ENCODE results near the gene THY1.

Gene THY1

GRCh38 chr11:119431523-119431922, 8.6 kb upstream of the THY1 start:
- Histone ChIP-seq H3K79me2 (ENCODE audit: control insufficient read depth, low read length) (no peaks in the 10 kb centered on the region), H3K4me3 (ENCODE audit: low read length) (no peak overlapping the region), H3K9me2 (replicated peaks; ENCODE audit: control insufficient read depth, low read length) (no peaks in the 10 kb centered on the region), H4K20me1 (ENCODE audit: control insufficient read depth, insufficient read depth, low read depth, low read length) (no peaks in the 10 kb centered on the region), H3K4me1 (ENCODE audit: control insufficient read depth, low read length) (peaks cover 60% of the 10 kb centered on the region), H3K27me3 (ENCODE audit: control insufficient read depth, low read length) (no peaks in the 10 kb centered on the region), H3K36me3 (ENCODE audit: control insufficient read depth, low read length) (no peaks in the 10 kb centered on the region), H3K27ac (ENCODE audit: low read depth, low read length) (no peak overlapping the region), H3K4me2 (ENCODE audit: low read length) (no peak overlapping the region), H3K9me3 (ENCODE audit: control insufficient read depth, insufficient read depth, low read length) (no peaks in the 10 kb centered on the region), H3F3A (ENCODE audit: control insufficient read depth, insufficient read depth) (peaks cover 10% of the 10 kb centered on the region; the same call in 1 of the 2 replicates)
- TF ChIP-seq EZH2phosphoT487 (IDR thresholded peaks at IDR 0.05; ENCODE audit: borderline replicate concordance, low read length), result no peak
- no peak for TF ChIP-seq CTCF (IDR thresholded peaks at IDR 0.05; ENCODE audit: low read depth, low read length, poor library complexity, severe bottlenecking)

- H3K9me3 ChIP-seq (ENCODE audit: control insufficient read depth, insufficient read depth, low read length), result no peaks in the 10 kb centered on the region
- no peak for TF ChIP-seq CTCF (IDR thresholded peaks at IDR 0.05; ENCODE audit: low read depth, low read length, poor library complexity, severe bottlenecking)
Observed at GRCh38 chr11:119427279-119427678, 4.3 kb upstream of the THY1 start.

GRCh38 chr11:119426142-119426541, 3.2 kb upstream of the THY1 start:
- H3F3A ChIP-seq (ENCODE audit: control insufficient read depth, insufficient read depth), result no peaks in the 10 kb centered on the region
- H3K79me2 ChIP-seq (ENCODE audit: control insufficient read depth, low read length), result no peaks in the 10 kb centered on the region
- no peaks in the 10 kb centered on the region for H4K20me1 ChIP-seq (ENCODE audit: control insufficient read depth, insufficient read depth, low read depth, low read length)
- no peaks in the 10 kb centered on the region for H3K9me2 ChIP-seq (replicated peaks; ENCODE audit: control insufficient read depth, low read length)
- H3K36me3 ChIP-seq (ENCODE audit: control insufficient read depth, low read length), result no peaks in the 10 kb centered on the region
- peaks cover 35% of the 10 kb centered on the region for H3K4me1 ChIP-seq (ENCODE audit: control insufficient read depth, low read length)
- no peaks in the 10 kb centered on the region for H3K9me3 ChIP-seq (ENCODE audit: control insufficient read depth, insufficient read depth, low read length)
- H3K27me3 ChIP-seq (ENCODE audit: control insufficient read depth, low read length), result peaks cover 19% of the 10 kb centered on the region
- no peak overlapping the region for H3K27ac ChIP-seq (ENCODE audit: low read depth, low read length)
- H3K4me2 ChIP-seq (ENCODE audit: low read length), result no peak overlapping the region
- TF ChIP-seq CTCF (IDR thresholded peaks at IDR 0.05; ENCODE audit: low read depth, low read length, poor library complexity, severe bottlenecking) (no peak), EZH2phosphoT487 (IDR thresholded peaks at IDR 0.05; ENCODE audit: borderline replicate concordance, low read length) (no peak)
- H3K4me3 ChIP-seq (ENCODE audit: low read length), result no peak overlapping the region

More at GRCh38 chr11:119427279-119427678, 4.3 kb upstream of the THY1 start:
- Histone ChIP-seq H3K4me1 (ENCODE audit: control insufficient read depth, low read length) (peaks cover 35% of the 10 kb centered on the region), H3K27me3 (ENCODE audit: control insufficient read depth, low read length) (peaks cover 8% of the 10 kb centered on the region), H3K4me3 (ENCODE audit: low read length) (no peak overlapping the region), H3K27ac (ENCODE audit: low read depth, low read length) (no peak overlapping the region), H4K20me1 (ENCODE audit: control insufficient read depth, insufficient read depth, low read depth, low read length) (no peaks in the 10 kb centered on the region), H3K79me2 (ENCODE audit: control insufficient read depth, low read length) (no peaks in the 10 kb centered on the region), H3F3A (ENCODE audit: control insufficient read depth, insufficient read depth) (no peaks in the 10 kb centered on the region), H3K4me2 (ENCODE audit: low read length) (no peak overlapping the region), H3K36me3 (ENCODE audit: control insufficient read depth, low read length) (no peaks in the 10 kb centered on the region), H3K9me2 (replicated peaks; ENCODE audit: control insufficient read depth, low read length) (no peaks in the 10 kb centered on the region)

GRCh38 chr11:119424775-119425174, 1.8 kb upstream of the THY1 start:
- H3K27me3 ChIP-seq (ENCODE audit: control insufficient read depth, low read length), result peaks cover 19% of the 10 kb centered on the region
- H3K4me1 ChIP-seq (ENCODE audit: control insufficient read depth, low read length), result peaks cover 35% of the 10 kb centered on the region
- no peaks in the 10 kb centered on the region for H3K36me3 ChIP-seq (ENCODE audit: control insufficient read depth, low read length)
- H4K20me1 ChIP-seq (ENCODE audit: control insufficient read depth, insufficient read depth, low read depth, low read length), result no peaks in the 10 kb centered on the region
- H3F3A ChIP-seq (ENCODE audit: control insufficient read depth, insufficient read depth), result no peaks in the 10 kb centered on the region
- no peaks in the 10 kb centered on the region for H3K9me3 ChIP-seq (ENCODE audit: control insufficient read depth, insufficient read depth, low read length)
- no peak overlapping the region for H3K4me2 ChIP-seq (ENCODE audit: low read length)
- H3K4me3 ChIP-seq (ENCODE audit: low read length), result no peak overlapping the region
- no peak for TF ChIP-seq EZH2phosphoT487 (IDR thresholded peaks at IDR 0.05; ENCODE audit: borderline replicate concordance, low read length)
- no peak for TF ChIP-seq CTCF (IDR thresholded peaks at IDR 0.05; ENCODE audit: low read depth, low read length, poor library complexity, severe bottlenecking)
- H3K9me2 ChIP-seq (replicated peaks; ENCODE audit: control insufficient read depth, low read length), result no peaks in the 10 kb centered on the region
- H3K79me2 ChIP-seq (ENCODE audit: control insufficient read depth, low read length), result no peaks in the 10 kb centered on the region
- H3K27ac ChIP-seq (ENCODE audit: low read depth, low read length), result no peak overlapping the region

Measured in DOHH2 (cell line).